H9 (cell line): Measurements from ENCODE around the gene DOCK1. TPM values are rescaled to one million over a fixed set of nuclear protein-coding genes. Genes with fewer than 3 reads are reported as not detected.

Experiments used
- DNase-seq: peaks from one replicate; pipeline ENCODE4 v3.0.0-alpha.2; 2017
- H2AFZ ChIP-seq: one replicate; pipeline ENCODE4 v1.6.1; 2013; ENCODE audit warnings: mild to moderate bottlenecking, low read length, control low read depth, moderate library complexity
- H2AK5ac ChIP-seq: 2 replicates; pipeline ENCODE4 v1.6.1; 2013; ENCODE audit warnings: low read length, control low read depth, mixed read lengths; ENCODE audit not compliant: insufficient read length
- H2BK120ac ChIP-seq: one replicate; pipeline ENCODE4 v1.6.1; 2013; ENCODE audit warnings: low read depth, mild to moderate bottlenecking, low read length, control low read depth, inconsistent platforms; ENCODE audit not compliant: poor library complexity, severe bottlenecking
- H2BK12ac ChIP-seq: 2 replicates; pipeline ENCODE4 v1.6.1; 2013; ENCODE audit warnings: low read length, control low read depth, mixed read lengths, low read depth; ENCODE audit not compliant: insufficient read length
- H2BK15ac ChIP-seq: 2 replicates; pipeline ENCODE4 v1.6.1; 2013; ENCODE audit warnings: low read depth, low read length, control low read depth
- H2BK20ac ChIP-seq: one replicate; pipeline ENCODE4 v1.6.1; 2013; ENCODE audit warnings: low read depth, mild to moderate bottlenecking, low read length, control low read depth, inconsistent platforms; ENCODE audit not compliant: poor library complexity, severe bottlenecking
- H2BK5ac ChIP-seq: 2 replicates; pipeline ENCODE4 v1.6.1; 2013; ENCODE audit warnings: low read length, control low read depth, mixed read lengths; ENCODE audit not compliant: insufficient read length
- H3K14ac ChIP-seq: 2 replicates; pipeline ENCODE4 v1.6.1; 2013; ENCODE audit warnings: low read length, control low read depth; ENCODE audit not compliant: insufficient read depth
- H3K18ac ChIP-seq: 2 replicates; pipeline ENCODE4 v1.6.1; 2013; ENCODE audit warnings: low read depth, mild to moderate bottlenecking, mixed read lengths, low read length, control low read depth; ENCODE audit not compliant: insufficient read length
- H3K23ac ChIP-seq: 2 replicates; pipeline ENCODE4 v1.6.1; 2013; ENCODE audit warnings: low read length, control low read depth, mixed read lengths, low read depth; ENCODE audit not compliant: insufficient read length
- H3K23me2 ChIP-seq: 2 replicates; pipeline ENCODE4 v1.6.1; 2013; ENCODE audit warnings: low read depth, mild to moderate bottlenecking, mixed read lengths, low read length, control low read depth; ENCODE audit not compliant: insufficient read length, poor library complexity, severe bottlenecking
- H3K27ac ChIP-seq: 2 replicates; pipeline ENCODE4 v1.5.1; 2013; ENCODE audit warnings: low read length, control low read depth, mixed read lengths, low read depth; ENCODE audit not compliant: insufficient read length
- H3K27me3 ChIP-seq: 2 replicates; pipeline ENCODE4 v1.6.1; 2013; ENCODE audit warnings: low read length, control low read depth, inconsistent platforms; ENCODE audit not compliant: insufficient read depth
- H3K4ac ChIP-seq: 2 replicates; pipeline ENCODE4 v1.6.1; 2013; ENCODE audit warnings: low read depth, mild to moderate bottlenecking, control low read depth, inconsistent platforms, low read length, moderate library complexity
- H3K4me1 ChIP-seq: 2 replicates; pipeline ENCODE4 v1.6.1; 2013; ENCODE audit warnings: low read length, control low read depth, inconsistent platforms; ENCODE audit not compliant: insufficient read depth
- H3K4me2 ChIP-seq: 2 replicates; pipeline ENCODE4 v1.6.1; 2013; ENCODE audit warnings: low read length, control low read depth, mixed read lengths; ENCODE audit not compliant: insufficient read length, insufficient read depth
- H3K56ac ChIP-seq: 2 replicates; pipeline ENCODE4 v1.6.1; 2013; ENCODE audit warnings: low read depth, mild to moderate bottlenecking, mixed read lengths, low read length, control low read depth; ENCODE audit not compliant: insufficient read length
- H3K79me1 ChIP-seq: 2 replicates; pipeline ENCODE4 v1.6.1; 2013; ENCODE audit warnings: low read depth, mild to moderate bottlenecking, moderate library complexity, low read length, control low read depth, inconsistent platforms; ENCODE audit not compliant: insufficient read depth, poor library complexity, severe bottlenecking
- H3K79me2 ChIP-seq: 2 replicates; pipeline ENCODE4 v1.6.1; 2013; ENCODE audit warnings: low read length, control low read depth, inconsistent platforms; ENCODE audit not compliant: insufficient read depth
- H3K9ac ChIP-seq: 2 replicates; pipeline ENCODE4 v1.6.1; 2013; ENCODE audit warnings: low read length, control low read depth, mixed read lengths; ENCODE audit not compliant: insufficient read length; ENCODE audit errors: extremely low read depth
- H3K9me3 ChIP-seq: one replicate; pipeline ENCODE4 v1.6.1; 2013; ENCODE audit warnings: low read depth, low read length, inconsistent platforms; ENCODE audit not compliant: control insufficient read depth
- H3T11ph ChIP-seq: one replicate; pipeline ENCODE4 v1.6.1; 2013; ENCODE audit warnings: mild to moderate bottlenecking, low read length, control low read depth, inconsistent platforms
- H4K20me1 ChIP-seq: one replicate; pipeline ENCODE4 v1.6.1; 2013; ENCODE audit not compliant: control insufficient read depth, insufficient read length, insufficient read depth
- H4K5ac ChIP-seq: 2 replicates; pipeline ENCODE4 v1.6.1; 2013; ENCODE audit warnings: low read depth, mild to moderate bottlenecking, mixed read lengths, low read length, control low read depth; ENCODE audit not compliant: insufficient read length
- H4K8ac ChIP-seq: replicated peaks from 2 replicates; pipeline ENCODE4 v1.6.1; 2013; ENCODE audit warnings: low read length, control low read depth, mixed read lengths, low read depth; ENCODE audit not compliant: insufficient read length
- H4K91ac ChIP-seq: 2 replicates; pipeline ENCODE4 v1.6.1; 2013; ENCODE audit warnings: low read depth, mild to moderate bottlenecking, moderate library complexity, mixed read lengths, low read length, control low read depth; ENCODE audit not compliant: insufficient read length
- H3K27ac Mint-ChIP-seq, 3 experiments: 2 replicates in 2 of 3; 3 replicates in 1 of 3; pipeline ENCODE4 v1.8.0; 2020 to 2021; ENCODE audit warnings: mixed read lengths in 3 of 3, mild to moderate bottlenecking in 1 of 3, moderate library complexity in 1 of 3
- H3K27me3 Mint-ChIP-seq: 2 replicates; pipeline ENCODE4 v1.8.0; 2021; ENCODE audit warnings: low read depth, mild to moderate bottlenecking, moderate library complexity, mixed read lengths
- H3K36me3 Mint-ChIP-seq, 3 experiments: 2 replicates in 2 of 3; 3 replicates in 1 of 3; pipeline ENCODE4 v1.8.0; 2020 to 2021; ENCODE audit warnings: low read depth in 3 of 3, mixed read lengths in 3 of 3; ENCODE audit not compliant: insufficient read depth in 1 of 3
- H3K4me1 Mint-ChIP-seq, 2 experiments: 2 replicates each; pipeline ENCODE4 v1.8.0; 2020; ENCODE audit warnings: mixed read lengths in 2 of 2
- H3K4me3 Mint-ChIP-seq, 2 experiments: 2 replicates in 1 of 2; 3 replicates in 1 of 2; pipeline ENCODE4 v1.8.0; 2020 to 2021; ENCODE audit warnings: mild to moderate bottlenecking in 2 of 2, mixed read lengths in 2 of 2, moderate library complexity in 1 of 2
- H3K9me3 Mint-ChIP-seq, 2 experiments: 2 replicates in 1 of 2; 3 replicates in 1 of 2; pipeline ENCODE4 v1.8.0; 2020; ENCODE audit warnings: mild to moderate bottlenecking in 2 of 2, mixed read lengths in 2 of 2, moderate library complexity in 1 of 2
- WGBS: extraction: QIAGEN DNeasy Blood & Tissue Kit; methylation state at CpG from one replicate; pipeline ENCODE4 v1.1.7; 2013; ENCODE audit warnings: missing lambda C conversion rate, low lambda C conversion rate, mixed read lengths; ENCODE audit not compliant: insufficient read length; ENCODE audit errors: extremely low coverage; 5-methylcytosine and 5-hydroxymethylcytosine counted together
- total RNA-seq: library from RNA; stranded (reverse); gene quantifications from 2 replicates; pipeline ENCODE4 v1.2.1, GENCODE V29; 2021
- TF ChIP-seq, protein P1 (sequence below): fragments of 200-600 bp; sonication (generic); conservative IDR thresholded peaks from 3 replicates; pipeline ENCODE4 v1.8.0; 2021; ENCODE audit warnings: antibody characterized with exemption, mild to moderate bottlenecking

Gene DOCK1
- total RNA-seq, 1 experiment from 2014 or later = 57.0 TPM

- Histone ChIP-seq H3K9me3 (no peaks in the 10 kb centered on the region), H3K9ac (no peak overlapping the region), H4K20me1 (no peaks in the 10 kb centered on the region), H2AFZ (no peak overlapping the region), H2BK5ac (no peak overlapping the region), H2AK5ac (no peak overlapping the region), H2BK120ac (no peak overlapping the region), H4K91ac (no peak overlapping the region), H2BK20ac (no peak overlapping the region), H3K18ac (no peak overlapping the region), H3K27me3 (no peaks in the 10 kb centered on the region), H3K4me1 (peaks cover 1% of the 10 kb centered on the region; the same call in 1 of the 2 replicates), H3K27ac (no peak overlapping the region), H3K79me2 (no peaks in the 10 kb centered on the region), H2BK15ac (no peak overlapping the region), H3T11ph (no peak overlapping the region), H4K8ac (no peak overlapping the region), H3K23me2 (no peaks in the 10 kb centered on the region), H4K5ac (no peak overlapping the region), H3K14ac (no peak overlapping the region), H3K4ac (no peak overlapping the region), H2BK12ac (no peak overlapping the region), H3K56ac (no peak overlapping the region), H3K23ac (no peak overlapping the region), H3K4me2 (no peak overlapping the region), H3K79me1 (no peaks in the 10 kb centered on the region)
- TF ChIP-seq, protein P1, sequence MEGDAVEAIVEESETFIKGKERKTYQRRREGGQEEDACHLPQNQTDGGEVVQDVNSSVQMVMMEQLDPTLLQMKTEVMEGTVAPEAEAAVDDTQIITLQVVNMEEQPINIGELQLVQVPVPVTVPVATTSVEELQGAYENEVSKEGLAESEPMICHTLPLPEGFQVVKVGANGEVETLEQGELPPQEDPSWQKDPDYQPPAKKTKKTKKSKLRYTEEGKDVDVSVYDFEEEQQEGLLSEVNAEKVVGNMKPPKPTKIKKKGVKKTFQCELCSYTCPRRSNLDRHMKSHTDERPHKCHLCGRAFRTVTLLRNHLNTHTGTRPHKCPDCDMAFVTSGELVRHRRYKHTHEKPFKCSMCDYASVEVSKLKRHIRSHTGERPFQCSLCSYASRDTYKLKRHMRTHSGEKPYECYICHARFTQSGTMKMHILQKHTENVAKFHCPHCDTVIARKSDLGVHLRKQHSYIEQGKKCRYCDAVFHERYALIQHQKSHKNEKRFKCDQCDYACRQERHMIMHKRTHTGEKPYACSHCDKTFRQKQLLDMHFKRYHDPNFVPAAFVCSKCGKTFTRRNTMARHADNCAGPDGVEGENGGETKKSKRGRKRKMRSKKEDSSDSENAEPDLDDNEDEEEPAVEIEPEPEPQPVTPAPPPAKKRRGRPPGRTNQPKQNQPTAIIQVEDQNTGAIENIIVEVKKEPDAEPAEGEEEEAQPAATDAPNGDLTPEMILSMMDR = no peak
- Mint-ChIP-seq H3K9me3 (no peaks in the 10 kb centered on the region), H3K27ac (no peak overlapping the region; a peak in 1 of 7 replicates), H3K4me3 (no peak overlapping the region), H3K4me1 (peaks cover 9 to 18% of the 10 kb centered on the region in 2 experiments), H3K27me3 (no peaks in the 10 kb centered on the region), H3K36me3 (no peaks in the 10 kb centered on the region; a peak in 1 of 7 replicates)
- DNase-seq = no peak
- WGBS = no CpG with 5 or more reads among the region's 2 CpGs
Measured at GRCh38 chr10:127157506-127158200, 252.4 kb downstream of the DOCK1 start.
